Erythroblast (primary cell): ENCODE results near the gene SCTR.

Source experiments
- GATA1 ChIP-seq: IDR thresholded peaks from 2 replicates; pipeline ENCODE4 v1.6.1; 2011; ENCODE audit warnings: low read depth, mild to moderate bottlenecking, control low read depth, low read length, moderate library complexity
- POLR2A ChIP-seq: IDR thresholded peaks from 2 replicates; pipeline ENCODE4 v1.6.1; 2011; ENCODE audit warnings: mild to moderate bottlenecking, low read length

DNA sequence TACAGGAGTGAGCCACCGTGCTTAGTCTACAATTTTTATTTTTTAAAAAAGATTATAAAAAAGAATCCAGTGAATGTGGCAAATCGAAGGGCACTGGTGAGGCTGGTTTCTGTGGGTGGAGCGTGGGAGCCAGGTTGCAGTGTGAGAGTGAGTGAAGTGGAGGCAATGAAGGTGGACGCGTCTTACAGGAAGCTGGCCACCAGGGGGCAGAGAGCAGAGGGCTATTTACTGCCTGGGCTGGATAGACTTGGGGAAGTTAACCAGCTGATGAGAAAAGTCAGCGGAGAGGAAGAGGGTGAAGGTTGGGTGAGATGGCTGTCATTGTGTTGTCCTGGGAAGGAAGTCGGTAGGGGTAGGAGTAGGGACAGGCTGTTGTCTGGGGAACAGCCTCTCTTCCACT is 6.8 kb downstream of the SCTR start:
- no peak for TF ChIP-seq POLR2A
- TF ChIP-seq GATA1 = no peak
